ENCODE data around the gene DTX3.
A peak's percentile ranks its signal among the peaks of the same experiment; 100 is the strongest.

The DTX3 gene

GRCh38 chr12:57620245-57620935 is 15.8 kb downstream of the DTX3 start:
- DNase-seq (ENCODE audit: low read depth in 2 of 2): no peak

DNA sequence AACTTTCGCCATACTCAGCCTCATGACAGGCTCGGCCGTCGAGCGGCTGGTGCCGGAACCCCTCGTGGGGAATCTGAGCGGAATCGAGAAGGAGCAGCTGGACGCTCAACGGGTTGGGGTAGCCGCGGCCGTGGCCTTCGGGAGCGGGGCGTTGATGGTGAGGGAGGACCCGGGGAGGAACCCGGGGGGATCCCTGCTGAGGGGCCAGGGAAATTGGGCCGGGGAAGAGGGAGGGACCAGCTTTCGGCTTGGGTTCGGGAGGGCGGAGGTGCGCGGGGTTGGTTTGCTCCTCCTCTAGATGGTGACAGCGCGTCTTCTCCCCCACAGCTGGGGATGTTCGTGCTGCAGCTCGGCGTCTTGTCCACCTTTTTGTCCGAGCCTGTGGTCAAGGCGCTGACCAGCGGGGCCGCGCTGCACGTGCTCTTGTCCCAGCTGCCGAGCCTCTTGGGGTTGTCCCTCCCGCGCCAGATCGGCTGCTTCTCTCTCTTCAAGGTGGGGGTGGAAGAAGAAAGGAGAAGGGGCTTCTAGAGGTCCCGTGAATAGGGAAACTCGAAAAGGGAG is 16.4 kb downstream of the DTX3 start:
- DNase-seq (ENCODE audit: low read depth in 2 of 2): no peak

DNA sequence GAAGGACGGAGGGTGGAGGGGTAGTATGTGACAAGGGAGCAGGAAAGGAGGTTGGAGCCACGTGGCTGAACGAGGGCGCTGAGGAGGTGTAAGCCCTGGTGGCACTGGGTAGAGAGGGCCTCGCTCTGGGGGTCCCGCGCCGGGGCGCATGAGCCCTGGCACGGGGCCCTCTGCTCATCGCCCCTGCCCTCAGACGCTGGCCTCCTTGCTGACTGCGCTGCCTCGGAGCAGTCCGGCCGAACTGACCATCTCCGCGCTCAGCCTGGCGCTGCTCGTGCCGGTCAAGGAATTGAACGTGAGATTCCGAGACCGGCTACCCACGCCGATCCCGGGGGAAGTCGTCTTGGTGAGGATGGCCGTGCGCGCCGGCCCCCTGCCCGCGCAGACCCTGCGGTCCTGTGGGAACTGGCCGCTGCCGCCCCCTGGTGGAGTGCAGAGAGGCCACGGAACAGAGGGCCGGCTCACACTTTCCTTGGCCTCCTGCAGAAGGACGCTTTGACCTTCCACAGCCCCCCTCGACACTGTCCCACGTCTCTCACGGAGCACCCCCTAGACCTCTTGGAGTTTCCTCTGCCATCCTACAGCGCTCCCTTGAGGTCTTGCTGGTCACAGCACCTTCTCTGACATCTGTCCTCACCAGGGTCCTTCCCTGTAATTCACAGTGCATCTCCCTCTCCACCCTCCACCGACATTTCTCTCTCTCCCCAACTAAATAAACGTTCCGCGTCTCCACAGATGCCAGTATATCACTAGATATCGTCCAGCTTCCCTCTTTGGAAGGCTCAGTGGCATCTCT is 17.1 kb downstream of the DTX3 start:
- DNase-seq (ENCODE audit: low read depth in 2 of 2): peak in 1 of 2 donors; percentile 44

GRCh38 chr12:57622293-57623245 is 17.9 kb downstream of the DTX3 start:
- DNase-seq (ENCODE audit: low read depth in 2 of 2): no peak

DNA sequence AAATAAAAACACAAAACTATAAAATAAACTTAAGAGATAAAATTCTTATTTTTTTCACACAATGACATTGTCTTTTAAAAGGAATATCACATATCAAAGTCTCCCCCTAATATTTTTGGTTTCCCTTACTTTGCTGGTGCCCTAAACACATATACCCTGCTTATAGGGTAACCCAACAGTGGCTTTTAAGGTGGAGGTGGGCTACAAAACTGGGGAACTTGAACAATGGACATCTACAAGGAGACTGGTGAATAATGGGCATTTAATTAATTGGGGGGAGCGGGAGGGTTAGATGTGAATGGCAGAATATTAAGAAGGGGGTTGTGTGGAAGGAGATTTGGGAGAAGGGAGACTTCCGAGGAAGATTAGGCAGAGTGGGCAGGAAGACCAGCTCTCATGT is 18.8 kb downstream of the DTX3 start:
- no peak for DNase-seq (ENCODE audit: low read depth in 2 of 2)

DNA sequence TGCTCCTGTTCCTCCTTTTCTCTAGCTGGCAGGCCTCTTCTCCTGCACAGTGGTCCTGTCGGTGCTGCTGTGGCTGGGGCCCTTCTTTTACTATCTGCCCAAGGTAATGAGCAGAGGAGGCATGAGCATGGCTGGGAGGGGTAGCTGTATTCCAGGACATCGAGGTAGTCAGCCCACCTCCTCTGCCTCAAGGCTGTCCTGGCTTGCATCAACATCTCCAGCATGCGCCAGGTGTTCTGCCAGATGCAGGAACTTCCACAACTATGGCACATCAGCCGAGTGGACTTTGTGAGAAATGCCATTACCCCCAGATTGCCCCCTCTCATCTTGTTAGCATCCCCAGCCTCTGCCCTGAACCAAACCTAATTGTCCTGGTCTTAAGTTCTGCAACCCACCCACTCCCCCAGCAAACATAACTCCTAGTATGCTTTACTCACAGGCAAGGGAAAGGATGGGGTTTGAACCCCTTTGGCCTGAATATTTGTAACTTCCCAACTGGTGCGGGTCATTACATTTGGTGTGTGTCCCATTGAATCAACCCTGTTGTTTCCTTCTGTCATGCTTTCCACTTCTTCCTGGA is 19.3 kb downstream of the DTX3 start:
- DNase-seq (ENCODE audit: low read depth in 2 of 2): no peak

DNA sequence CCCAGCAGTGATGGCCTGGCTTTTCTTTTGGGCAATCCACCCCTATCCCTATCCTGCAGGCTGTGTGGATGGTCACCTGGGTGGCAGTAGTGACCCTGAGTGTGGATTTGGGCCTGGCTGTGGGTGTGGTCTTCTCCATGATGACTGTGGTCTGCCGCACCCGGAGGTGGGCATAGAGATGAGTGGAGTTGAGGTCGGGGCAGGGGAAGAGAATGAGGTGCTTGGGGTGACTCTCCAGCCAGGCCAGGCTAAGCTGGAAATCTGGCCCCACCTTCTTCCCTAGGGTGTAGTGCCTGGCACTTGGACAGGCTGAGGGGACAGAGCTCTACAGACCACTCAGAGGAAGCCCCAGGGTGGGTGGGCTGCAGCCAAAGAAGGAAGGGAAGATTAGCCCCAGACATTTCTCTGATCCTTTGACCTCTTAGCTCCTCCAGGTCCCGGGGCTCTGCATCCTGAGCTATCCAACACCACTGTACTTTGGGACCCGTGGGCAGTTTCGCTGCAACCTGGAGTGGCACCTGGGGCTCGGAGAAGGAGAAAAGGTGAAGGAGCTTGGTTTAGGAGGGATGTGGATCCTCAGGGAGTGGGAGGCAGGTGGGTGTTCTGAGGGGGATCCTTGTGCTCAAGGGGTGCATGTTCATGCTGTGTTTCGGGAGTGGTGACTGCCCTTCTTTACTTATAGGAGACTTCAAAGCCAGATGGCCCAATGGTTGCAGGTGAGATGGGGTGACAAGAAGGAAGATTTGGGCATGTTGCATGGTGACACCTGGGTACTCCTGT is 20.0 kb downstream of the DTX3 start:
- DNase-seq (ENCODE audit: low read depth in 2 of 2): no peak

GRCh38 chr12:57625261-57626032 is 20.8 kb downstream of the DTX3 start:
- DNase-seq (ENCODE audit: low read depth in 2 of 2): no peak

GRCh38 chr12:57626111-57626920 is 21.7 kb downstream of the DTX3 start:
- no peak for DNase-seq (ENCODE audit: low read depth in 2 of 2)

DNA sequence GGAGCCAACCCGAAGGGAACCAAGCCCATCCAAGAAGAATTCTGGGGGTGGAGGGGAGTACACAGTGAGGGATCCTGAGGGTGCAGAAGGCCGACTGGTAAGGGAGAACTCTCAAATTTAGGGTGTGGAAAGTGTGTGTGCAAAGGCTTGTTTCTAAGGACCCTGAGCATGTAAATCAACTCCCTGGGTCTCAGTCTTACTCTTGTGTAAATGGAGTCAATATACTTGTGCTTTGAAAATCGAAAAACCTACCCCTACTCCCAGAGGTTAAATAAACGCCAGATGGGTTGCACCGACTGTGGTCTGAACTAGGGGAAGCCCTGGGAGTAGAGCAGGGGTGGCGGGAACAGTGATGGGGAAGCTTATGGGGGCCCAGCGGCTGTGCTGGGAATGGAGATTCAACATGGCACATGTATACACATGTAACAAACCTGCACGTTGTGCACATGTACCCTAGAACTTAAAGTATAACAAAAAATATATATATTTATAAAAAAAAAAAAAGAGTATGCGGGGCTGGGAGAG is 22.4 kb downstream of the DTX3 start:
- DNase-seq (ENCODE audit: low read depth in 2 of 2): no peak

- no peak for DNase-seq (ENCODE audit: low read depth in 2 of 2)
Observed at GRCh38 chr12:57627501-57628279, 23.1 kb downstream of the DTX3 start.

- no peak for DNase-seq (ENCODE audit: low read depth in 2 of 2)
Observed at GRCh38 chr12:57628280-57629191, 23.9 kb downstream of the DTX3 start.

DNA sequence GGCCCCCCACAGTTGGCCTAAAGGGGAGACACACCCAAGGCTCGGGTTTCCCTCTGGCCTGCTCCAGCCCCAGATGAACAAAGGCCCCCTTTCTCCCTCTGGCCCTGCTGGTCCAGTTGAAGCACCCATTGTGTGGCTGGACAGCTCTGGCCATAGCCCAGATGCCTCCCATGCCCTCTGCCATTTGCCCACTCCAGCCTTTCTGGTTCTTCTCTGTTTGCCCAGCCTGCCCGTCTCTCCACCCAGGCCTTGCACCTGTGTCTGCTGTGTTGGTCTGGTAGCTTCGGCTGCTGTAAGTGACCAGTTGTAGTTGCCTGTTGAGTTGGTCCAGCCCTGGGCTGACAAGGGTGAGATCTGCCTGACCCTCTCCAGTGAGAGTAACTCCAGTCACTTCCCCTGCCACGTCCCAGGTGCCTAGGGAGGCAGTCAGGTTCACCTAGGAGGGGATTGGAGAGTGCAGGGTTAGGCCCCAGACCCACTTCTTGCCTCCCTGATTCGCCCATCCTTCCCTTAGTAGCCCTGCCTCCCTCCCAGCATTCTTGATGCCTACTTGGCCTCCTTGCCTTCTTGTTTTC is 25.4 kb downstream of the DTX3 start:
- DNase-seq (ENCODE audit: low read depth in 2 of 2): no peak

DNA sequence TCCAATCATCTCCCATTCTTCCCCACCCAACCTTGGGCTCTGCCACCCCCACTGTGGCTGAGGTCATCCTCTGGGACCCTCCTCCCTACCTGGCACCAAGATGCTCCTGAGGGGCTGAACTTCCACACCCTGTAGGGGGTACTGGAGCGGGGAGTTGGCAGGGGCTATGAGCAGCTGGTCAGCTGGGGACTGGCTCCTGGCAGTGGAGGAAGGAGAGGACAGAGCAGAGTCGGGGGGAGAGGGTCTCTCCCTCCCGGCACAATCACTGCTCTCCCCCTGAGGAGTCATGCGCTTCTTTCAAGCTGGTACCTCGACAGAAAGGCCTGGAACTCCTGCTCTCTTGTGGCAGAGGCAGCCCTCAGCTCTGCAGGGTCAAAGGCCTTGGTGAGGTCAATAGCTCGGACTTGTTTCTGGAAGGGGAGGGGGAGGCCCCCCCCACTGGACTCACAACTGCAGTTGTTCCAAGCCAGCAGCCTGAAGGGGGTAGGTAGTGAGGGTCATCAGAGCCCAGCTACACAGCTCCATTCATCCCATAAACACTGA is 26.3 kb downstream of the DTX3 start:
- no peak for DNase-seq (ENCODE audit: low read depth in 2 of 2)

GRCh38 chr12:57631566-57632072 is 27.0 kb downstream of the DTX3 start:
- DNase-seq (ENCODE audit: low read depth in 2 of 2): no peak

All from stimulated activated CD4-positive, alpha-beta T cell treated with anti-CD3 and anti-CD28 coated beads, Interleukin-15, amount 100 ng/mL, for 48 hours (primary cell).